Neural progenitor cell (in vitro differentiated cells): ENCODE measurements around the gene ERC2. TPM values are rescaled to one million over a fixed set of nuclear protein-coding genes. Genes with fewer than 3 reads are reported as not detected.

ENCODE experiments used
- DNase-seq: peaks from one replicate; pipeline ENCODE4 v3.0.0-alpha.2; 2016; ENCODE audit warnings: low spot score
- H2AFZ ChIP-seq: fragments of 200-600 bp; sonication (generic); replicated peaks from 2 replicates; pipeline ENCODE4 v1.6.1; 2016; ENCODE audit warnings: antibody characterized with exemption
- H3F3A ChIP-seq: fragments of 200-600 bp; sonication (generic); 2 replicates; pipeline ENCODE4 v1.6.1; 2016; ENCODE audit warnings: antibody characterized with exemption, low read depth
- H3K27ac ChIP-seq: fragments of 200-600 bp; sonication (generic); 2 replicates; pipeline ENCODE4 v1.5.1; 2016; ENCODE audit warnings: mild to moderate bottlenecking
- H3K27me3 ChIP-seq: fragments of 200-600 bp; sonication (generic); 2 replicates; pipeline ENCODE4 v1.6.1; 2016; ENCODE audit warnings: mild to moderate bottlenecking, moderate library complexity
- H3K36me3 ChIP-seq: fragments of 200-600 bp; sonication (generic); 2 replicates; pipeline ENCODE4 v1.5.1; 2016
- H3K4me1 ChIP-seq: fragments of 200-600 bp; sonication (generic); 2 replicates; pipeline ENCODE4 v1.6.1; 2016; ENCODE audit warnings: mixed run types
- H3K4me2 ChIP-seq: fragments of 200-600 bp; sonication (generic); 2 replicates; pipeline ENCODE4 v1.6.1; 2016
- H3K4me3 ChIP-seq: fragments of 200-600 bp; sonication (generic); 2 replicates; pipeline ENCODE4 v1.5.1; 2016
- H3K79me2 ChIP-seq: fragments of 200-600 bp; sonication (generic); 2 replicates; pipeline ENCODE4 v1.6.1; 2016; ENCODE audit warnings: low read depth
- H3K9ac ChIP-seq: fragments of 200-600 bp; sonication (generic); 2 replicates; pipeline ENCODE4 v1.6.1; 2016
- H3K9me3 ChIP-seq: fragments of 200-600 bp; sonication (generic); 2 replicates; pipeline ENCODE4 v1.5.1; 2016; ENCODE audit warnings: low read depth
- H4K20me1 ChIP-seq: fragments of 200-600 bp; sonication (generic); 2 replicates; pipeline ENCODE4 v1.6.1; 2016; ENCODE audit warnings: low read depth
- H3K27ac Mint-ChIP-seq: 3 replicates; pipeline ENCODE4 v1.8.0; 2021; ENCODE audit warnings: mixed read lengths
- H3K27me3 Mint-ChIP-seq: 2 replicates; pipeline ENCODE4 v1.8.0; 2022; ENCODE audit warnings: low read depth, mild to moderate bottlenecking, inconsistent platforms, moderate library complexity, mixed read lengths; ENCODE audit not compliant: insufficient read depth
- H3K36me3 Mint-ChIP-seq: 3 replicates; pipeline ENCODE4 v1.8.0; 2021; ENCODE audit warnings: mixed read lengths
- H3K4me1 Mint-ChIP-seq: 3 replicates; pipeline ENCODE4 v1.8.0; 2021; ENCODE audit warnings: mixed read lengths
- H3K4me3 Mint-ChIP-seq: 3 replicates; pipeline ENCODE4 v1.8.0; 2021; ENCODE audit warnings: mild to moderate bottlenecking, moderate library complexity, mixed read lengths
- H3K9me3 Mint-ChIP-seq: 3 replicates; pipeline ENCODE4 v1.8.0; 2020; ENCODE audit warnings: mixed read lengths
- CTCF ChIP-seq: fragments of 200-600 bp; sonication (generic); IDR thresholded peaks from 2 replicates; pipeline ENCODE4 v1.5.1; 2017; ENCODE audit warnings: antibody characterized with exemption, mild to moderate bottlenecking
- EZH2 ChIP-seq: fragments of 200-600 bp; sonication (generic); IDR thresholded peaks from 2 replicates; pipeline ENCODE4 v1.6.1; 2017; ENCODE audit warnings: antibody characterized with exemption, mild to moderate bottlenecking, moderate library complexity
- EZH2phosphoT487 ChIP-seq: fragments of 200-600 bp; sonication (generic); IDR thresholded peaks from 2 replicates; pipeline ENCODE4 v1.6.1; 2017; ENCODE audit warnings: antibody characterized with exemption
- total RNA-seq: library from RNA; depleted of rRNA; stranded (reverse); fragments of >200 nt; gene quantifications from 2 replicates; pipeline ENCODE4 v1.2.3, GENCODE V29; 2015; ENCODE audit warnings: low replicate concordance

ERC2 gene
- total RNA-seq, 1 donor from 2014 or later, result 24.8 TPM

GRCh38 chr3:55718074-55718473 lies 750.2 kb downstream of the ERC2 start:
- Histone ChIP-seq H3K4me1 (peaks cover 6% of the 10 kb centered on the region), H2AFZ (no peak overlapping the region), H3K36me3 (no peaks in the 10 kb centered on the region), H4K20me1 (no peaks in the 10 kb centered on the region), H3F3A (no peaks in the 10 kb centered on the region), H3K79me2 (no peaks in the 10 kb centered on the region), H3K9ac (no peak overlapping the region), H3K9me3 (no peaks in the 10 kb centered on the region), H3K4me2 (no peak overlapping the region), H3K27me3 (no peaks in the 10 kb centered on the region), H3K27ac (no peak overlapping the region), H3K4me3 (no peak overlapping the region)
- peaks cover 27% of the 10 kb centered on the region for H3K4me1 Mint-ChIP-seq
- H3K36me3 Mint-ChIP-seq, result no peaks in the 10 kb centered on the region
- TF ChIP-seq EZH2phosphoT487, result no peak
- no peaks in the 10 kb centered on the region for H3K27me3 Mint-ChIP-seq
- peak; percentile 21 for DNase-seq
- H3K9me3 Mint-ChIP-seq, result no peaks in the 10 kb centered on the region
- H3K4me3 Mint-ChIP-seq, result no peak overlapping the region
- H3K27ac Mint-ChIP-seq, result no peak overlapping the region

DNA sequence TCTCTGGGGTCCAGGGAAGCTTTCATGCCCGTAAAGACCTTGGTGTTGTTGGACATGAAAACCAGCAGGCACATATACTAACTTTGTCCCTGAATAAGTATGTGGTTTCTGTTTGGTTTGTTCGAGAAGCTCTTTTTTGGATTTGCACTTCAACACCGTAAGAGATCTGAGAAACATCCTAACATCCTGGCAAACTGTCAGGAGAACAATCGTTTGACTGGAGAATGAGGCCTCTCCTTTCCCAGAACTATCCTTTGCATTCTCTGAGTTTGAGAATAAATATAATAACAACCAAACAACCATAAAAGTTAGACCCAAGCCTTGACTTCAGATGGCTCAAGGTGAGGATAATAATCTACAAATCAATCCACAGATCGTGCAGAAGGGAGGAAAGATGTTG lies 750.8 kb downstream of the ERC2 start:
- no peaks in the 10 kb centered on the region for H4K20me1 ChIP-seq
- H3K36me3 ChIP-seq, result no peaks in the 10 kb centered on the region
- no peak overlapping the region for H2AFZ ChIP-seq
- no peaks in the 10 kb centered on the region for H3K9me3 ChIP-seq
- peaks cover 6% of the 10 kb centered on the region for H3K4me1 ChIP-seq
- Mint-ChIP-seq H3K4me1 (peaks cover 27% of the 10 kb centered on the region), H3K4me3 (no peak overlapping the region), H3K27me3 (no peaks in the 10 kb centered on the region), H3K36me3 (no peaks in the 10 kb centered on the region), H3K27ac (no peak overlapping the region), H3K9me3 (no peaks in the 10 kb centered on the region)
- no peaks in the 10 kb centered on the region for H3F3A ChIP-seq
- no peaks in the 10 kb centered on the region for H3K79me2 ChIP-seq
- H3K4me2 ChIP-seq, result no peak overlapping the region
- no peak overlapping the region for H3K27ac ChIP-seq
- H3K9ac ChIP-seq, result no peak overlapping the region
- H3K27me3 ChIP-seq, result no peaks in the 10 kb centered on the region
- TF ChIP-seq EZH2phosphoT487 (no peak), EZH2 (no peak), CTCF (no peak)
- no peak for DNase-seq
- no peak overlapping the region for H3K4me3 ChIP-seq

DNA sequence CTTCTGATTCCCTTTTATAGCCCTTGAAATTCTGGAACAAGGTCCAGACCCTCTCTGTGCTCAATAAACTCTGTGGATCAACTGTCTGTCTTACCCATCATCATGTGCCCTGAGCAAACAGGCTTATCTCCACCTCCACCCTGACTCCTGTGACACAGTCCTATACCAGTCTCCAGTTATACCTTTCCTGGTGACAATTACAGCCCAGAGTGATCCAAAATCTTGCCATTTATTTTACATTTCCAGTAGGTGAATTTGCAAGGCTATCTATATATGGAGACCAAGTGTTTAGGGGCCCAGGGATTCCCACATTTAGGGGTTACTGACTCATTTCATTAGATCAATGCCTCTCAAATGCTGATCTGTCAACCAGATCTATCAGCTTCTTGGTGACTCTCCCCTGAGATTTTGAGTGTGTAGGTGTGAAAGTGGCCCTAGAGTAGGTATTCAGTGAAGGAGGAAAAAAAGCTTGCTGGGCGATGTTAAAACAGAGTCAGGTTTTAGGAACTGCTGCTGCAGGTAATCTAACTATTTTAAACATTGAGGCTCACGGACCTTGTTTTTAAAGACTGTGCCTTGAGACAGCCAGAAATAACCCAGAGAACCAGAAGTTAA lies 751.5 kb downstream of the ERC2 start:
- no peak overlapping the region for H3K4me3 Mint-ChIP-seq
- no peaks in the 10 kb centered on the region for H3K36me3 Mint-ChIP-seq
- Histone ChIP-seq H4K20me1 (no peaks in the 10 kb centered on the region), H3K27me3 (no peaks in the 10 kb centered on the region), H3K36me3 (no peaks in the 10 kb centered on the region), H3K4me3 (no peak overlapping the region), H3K4me1 (peaks cover 3% of the 10 kb centered on the region), H3F3A (no peaks in the 10 kb centered on the region), H3K27ac (no peak overlapping the region), H3K4me2 (no peak overlapping the region), H3K9me3 (no peaks in the 10 kb centered on the region), H2AFZ (no peak overlapping the region), H3K9ac (no peak overlapping the region), H3K79me2 (no peaks in the 10 kb centered on the region)
- no peaks in the 10 kb centered on the region for H3K27me3 Mint-ChIP-seq
- H3K9me3 Mint-ChIP-seq, result no peaks in the 10 kb centered on the region
- peaks cover 24% of the 10 kb centered on the region for H3K4me1 Mint-ChIP-seq
- TF ChIP-seq EZH2, result no peak
- no peak overlapping the region for H3K27ac Mint-ChIP-seq
- DNase-seq, result no peak

GRCh38 chr3:55716044-55716443 lies 752.2 kb downstream of the ERC2 start:
- no peak overlapping the region for H3K4me2 ChIP-seq
- no peaks in the 10 kb centered on the region for H3K79me2 ChIP-seq
- H3K9me3 Mint-ChIP-seq, result no peaks in the 10 kb centered on the region
- H2AFZ ChIP-seq, result no peak overlapping the region
- H4K20me1 ChIP-seq, result no peaks in the 10 kb centered on the region
- H3K4me1 ChIP-seq, result no peaks in the 10 kb centered on the region
- no peak overlapping the region for H3K9ac ChIP-seq
- no peak for DNase-seq
- H3K27me3 Mint-ChIP-seq, result no peaks in the 10 kb centered on the region
- no peaks in the 10 kb centered on the region for H3K36me3 ChIP-seq
- H3K36me3 Mint-ChIP-seq, result no peaks in the 10 kb centered on the region
- H3K4me3 ChIP-seq, result no peak overlapping the region
- H3K9me3 ChIP-seq, result no peaks in the 10 kb centered on the region
- H3K27ac ChIP-seq, result no peak overlapping the region
- H3K4me3 Mint-ChIP-seq, result no peak overlapping the region
- no peaks in the 10 kb centered on the region for H3F3A ChIP-seq
- peaks cover 24% of the 10 kb centered on the region for H3K4me1 Mint-ChIP-seq
- no peaks in the 10 kb centered on the region for H3K27me3 ChIP-seq
- H3K27ac Mint-ChIP-seq, result no peak overlapping the region
- TF ChIP-seq CTCF, result no peak
- TF ChIP-seq EZH2, result no peak
